Esophagus muscularis mucosa (tissue), 3 donors: Measurements from ENCODE around the gene CUX1.

Experiments
- POLR2AphosphoS5 ChIP-seq, 2 donors: sonication (generic); formaldehyde crosslinking; IDR thresholded peaks; one replicate each; pipeline ENCODE4 v1.6.1; 2017; ENCODE audit warnings: antibody characterized with exemption in 2 of 2
- TF ChIP-seq, protein P1 (sequence below), 3 experiments: fragments of 200-600 bp in 2 of 3; fragments of 450-650 bp in 1 of 3; sonication (generic) in 2 of 3; IDR thresholded peaks; one replicate each; pipeline ENCODE4 v1.5.1; 2017 to 2019; ENCODE audit warnings: antibody characterized with exemption in 3 of 3, mild to moderate bottlenecking in 2 of 3, moderate library complexity in 1 of 3

DNA sequence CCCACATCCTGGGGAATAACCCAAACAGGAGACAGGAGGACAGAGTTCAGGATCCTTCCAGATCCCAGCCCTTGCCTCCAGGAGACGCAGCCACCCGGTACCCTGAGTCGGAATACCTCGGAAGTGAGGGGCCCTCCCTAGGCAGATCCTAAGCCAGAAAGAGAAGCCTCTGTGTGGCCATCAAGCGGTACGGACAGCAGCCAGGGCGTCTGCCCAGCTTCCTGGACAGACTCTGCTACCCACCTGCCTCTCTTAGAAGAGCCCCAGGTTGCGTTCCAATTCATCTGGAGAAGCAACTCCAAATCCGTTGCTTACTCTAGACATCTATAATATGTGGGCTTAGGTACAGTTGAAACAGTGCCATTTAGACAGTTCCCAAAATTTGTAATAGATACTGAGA lies 249.1 kb downstream of the CUX1 start:
- TF ChIP-seq, protein P1, sequence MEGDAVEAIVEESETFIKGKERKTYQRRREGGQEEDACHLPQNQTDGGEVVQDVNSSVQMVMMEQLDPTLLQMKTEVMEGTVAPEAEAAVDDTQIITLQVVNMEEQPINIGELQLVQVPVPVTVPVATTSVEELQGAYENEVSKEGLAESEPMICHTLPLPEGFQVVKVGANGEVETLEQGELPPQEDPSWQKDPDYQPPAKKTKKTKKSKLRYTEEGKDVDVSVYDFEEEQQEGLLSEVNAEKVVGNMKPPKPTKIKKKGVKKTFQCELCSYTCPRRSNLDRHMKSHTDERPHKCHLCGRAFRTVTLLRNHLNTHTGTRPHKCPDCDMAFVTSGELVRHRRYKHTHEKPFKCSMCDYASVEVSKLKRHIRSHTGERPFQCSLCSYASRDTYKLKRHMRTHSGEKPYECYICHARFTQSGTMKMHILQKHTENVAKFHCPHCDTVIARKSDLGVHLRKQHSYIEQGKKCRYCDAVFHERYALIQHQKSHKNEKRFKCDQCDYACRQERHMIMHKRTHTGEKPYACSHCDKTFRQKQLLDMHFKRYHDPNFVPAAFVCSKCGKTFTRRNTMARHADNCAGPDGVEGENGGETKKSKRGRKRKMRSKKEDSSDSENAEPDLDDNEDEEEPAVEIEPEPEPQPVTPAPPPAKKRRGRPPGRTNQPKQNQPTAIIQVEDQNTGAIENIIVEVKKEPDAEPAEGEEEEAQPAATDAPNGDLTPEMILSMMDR (IDR thresholded peaks at IDR 0.05), result no peak
- no peak for TF ChIP-seq POLR2AphosphoS5 (IDR thresholded peaks at IDR 0.05)
